Posterior cingulate gyrus (tissue), 11 donors: ENCODE measurements around the gene ADGRL2.

Experiments used
- DNase-seq, 10 donors: peaks; one replicate each; pipeline versions ENCODE4 v3.0.0 to v3.0.0-alpha.2; 2020 to 2021; ENCODE audit warnings: mixed read lengths in 3 of 10
- intact Hi-C: fragments of 100-400 bp; cut with DNase I; formaldehyde crosslinking; loops from one replicate; pipeline ENCODE4 v1.15.1; 2023

ADGRL2 gene

DNA sequence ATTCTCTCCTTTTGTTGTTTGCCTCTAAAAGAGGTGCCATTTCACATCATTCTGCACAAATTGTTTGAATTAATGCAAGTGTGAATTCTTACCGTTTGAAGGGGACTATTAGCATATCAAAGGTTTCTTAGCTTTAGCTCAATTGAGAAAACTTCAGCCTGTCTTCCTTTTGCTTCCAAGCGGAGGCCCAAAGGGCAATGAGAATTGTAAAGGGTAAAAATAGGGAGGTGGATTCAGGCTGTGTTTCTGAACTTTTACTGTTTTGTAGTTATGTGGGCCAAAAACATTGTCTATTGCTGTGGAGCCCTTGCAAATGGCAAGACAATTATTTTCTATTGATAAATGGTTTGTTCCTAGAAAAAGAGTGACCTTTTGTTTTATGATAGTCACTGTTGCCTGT, 3.6 kb downstream of the ADGRL2 start:
- no peak for DNase-seq
- intact Hi-C loops = loop anchor here (5.0 kb wide), 1 partner anchor 497 kb away; no protein-coding TSS in a partner anchor

DNA sequence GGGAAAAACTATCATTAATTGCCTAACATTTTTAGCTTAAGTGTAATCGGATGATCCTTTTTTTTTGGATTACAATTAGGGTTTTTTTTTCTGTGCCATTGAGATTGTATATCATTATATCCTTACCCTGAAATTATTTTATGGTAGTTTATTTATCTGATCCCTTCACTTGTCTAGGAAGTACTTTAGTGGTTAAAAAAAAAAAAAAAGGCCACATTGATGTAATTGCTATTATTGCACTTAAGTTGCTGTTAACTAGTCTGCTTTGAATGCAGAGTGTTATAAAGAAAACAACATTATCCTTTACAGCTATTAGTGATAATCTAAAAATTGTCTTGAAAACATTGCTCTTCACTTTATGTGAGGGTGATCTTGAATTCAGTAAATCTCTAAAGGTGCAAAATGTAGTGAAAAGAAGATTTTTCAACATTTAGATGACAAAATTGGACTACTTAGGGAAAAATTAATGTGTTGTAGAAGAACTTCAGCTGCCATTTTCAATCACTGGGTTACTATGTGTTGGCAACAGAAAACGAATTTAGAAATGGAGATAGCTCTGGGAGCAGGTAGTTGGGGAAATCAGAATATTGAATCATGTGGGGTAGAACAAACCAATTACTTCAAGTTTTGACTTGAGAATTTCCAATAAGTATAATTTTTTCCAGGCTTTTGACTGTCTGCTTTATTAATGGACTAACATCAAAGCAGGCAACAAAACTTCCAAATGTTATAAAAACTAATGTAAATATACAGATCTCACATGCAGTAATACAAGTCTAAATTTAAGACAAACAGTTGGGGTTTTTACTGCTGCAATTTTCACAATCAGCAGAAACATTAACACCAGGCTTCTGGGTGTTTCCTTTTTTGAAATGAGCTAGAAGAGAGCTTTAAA, 5.0 kb downstream of the ADGRL2 start:
- intact Hi-C loops = no loop called here
- no peak for DNase-seq

DNA sequence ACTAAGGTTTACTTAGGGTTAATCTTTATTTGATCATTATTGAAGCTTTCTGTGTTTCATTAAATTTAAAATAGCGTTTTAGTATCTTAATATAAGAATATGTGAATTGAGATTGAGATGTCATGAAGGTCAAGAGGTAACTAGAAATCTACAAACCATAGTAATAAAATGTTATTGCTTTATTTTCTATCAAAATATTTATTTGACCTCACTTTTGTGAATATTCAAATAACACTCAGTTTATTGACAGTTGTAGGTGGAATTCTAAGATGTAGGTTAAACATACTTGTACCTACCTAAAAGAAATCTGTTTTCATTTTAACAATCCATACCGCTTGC, 5.7 kb downstream of the ADGRL2 start:
- no peak for DNase-seq
- intact Hi-C loops = no loop called here

DNA sequence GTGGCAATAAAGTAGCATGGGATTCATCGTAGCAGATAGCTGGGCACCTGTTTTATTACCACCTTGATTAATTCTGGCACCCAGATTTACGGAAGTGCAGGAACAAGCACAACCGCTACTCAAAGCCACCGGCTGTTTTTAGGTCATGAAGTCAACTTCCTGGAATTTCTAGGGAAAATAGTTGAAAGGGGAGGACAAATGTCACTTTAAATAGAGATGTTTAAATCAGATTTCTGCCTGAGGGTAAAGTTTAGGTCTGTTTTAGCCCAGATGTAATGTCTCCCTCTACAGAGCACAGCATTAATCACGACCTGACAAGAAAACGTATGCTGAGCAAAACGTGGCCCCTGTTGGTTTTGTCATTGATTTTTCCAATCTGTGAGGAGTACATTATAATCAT, 8.0 kb downstream of the ADGRL2 start:
- intact Hi-C loops = no loop called here

DNA sequence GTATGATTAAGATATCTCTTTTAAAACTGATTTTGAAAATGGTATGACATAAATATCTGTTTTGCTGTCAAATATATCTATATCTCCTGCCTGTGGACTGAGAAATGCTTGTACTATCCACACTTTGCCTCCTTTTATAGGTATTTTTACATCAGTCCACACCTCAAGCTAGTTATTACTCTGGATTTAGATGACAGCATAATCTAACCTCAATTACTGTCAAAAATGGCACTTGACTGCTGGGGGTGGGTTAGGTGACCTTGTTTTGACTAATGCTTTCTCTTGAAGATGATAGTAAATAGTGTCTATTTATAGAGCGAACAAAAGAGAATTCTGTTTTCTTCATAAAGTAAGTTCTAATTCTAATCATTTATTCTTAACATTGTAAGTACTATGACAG, 9.1 kb downstream of the ADGRL2 start:
- no peak for DNase-seq
- intact Hi-C loops = no loop called here

More for the DNA sequence above, 8.0 kb downstream of the ADGRL2 start:
- no peak for DNase-seq

DNA sequence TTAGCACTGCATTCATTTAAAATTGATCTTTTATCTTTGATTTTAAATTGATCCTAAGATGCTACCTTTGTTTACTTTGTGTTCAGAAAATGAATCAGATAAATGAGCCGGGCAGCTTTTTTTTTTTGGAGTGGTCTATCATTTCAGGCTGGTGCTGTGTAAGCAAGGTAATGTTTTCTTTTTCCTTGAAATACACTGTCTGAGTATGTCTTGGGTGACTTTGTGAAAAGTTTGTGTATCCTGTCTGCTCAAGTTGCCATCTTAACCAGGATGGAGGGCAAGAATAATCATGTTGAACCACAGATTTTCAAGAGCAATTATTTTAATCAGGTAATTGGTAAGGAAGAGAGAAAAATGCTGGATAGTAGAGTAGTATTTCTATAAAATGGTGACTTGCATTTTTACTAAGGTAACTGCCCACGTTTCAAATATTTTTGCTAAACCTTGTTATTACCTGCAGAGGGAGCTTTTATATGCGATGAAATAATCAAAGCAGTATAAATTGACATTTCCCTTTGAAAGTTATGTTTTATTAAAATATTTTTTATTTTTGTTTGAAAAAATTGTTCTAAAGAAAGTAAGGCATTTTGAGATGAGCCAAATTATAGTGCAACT, 11.1 kb downstream of the ADGRL2 start:
- no peak for DNase-seq
- intact Hi-C loops = no loop called here

DNA sequence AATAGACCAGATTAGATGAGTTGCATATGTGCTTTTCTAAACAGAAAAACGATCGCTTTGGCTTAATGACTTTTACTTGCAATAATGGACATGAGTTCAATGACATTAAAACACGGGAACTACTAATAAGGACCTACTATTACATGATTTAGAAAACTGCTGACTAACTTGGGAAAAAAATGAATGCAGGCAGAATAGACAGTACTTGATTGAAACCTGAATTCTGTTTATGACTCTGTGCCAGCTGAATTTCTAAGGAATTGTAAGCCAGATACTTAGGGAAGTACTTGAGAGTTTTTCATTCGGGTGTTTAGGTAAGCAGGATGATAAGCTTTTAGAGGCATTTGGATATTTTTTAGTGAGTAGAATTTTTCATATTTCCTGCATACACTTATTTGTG, 12.0 kb downstream of the ADGRL2 start:
- no peak for DNase-seq
- intact Hi-C loops = no loop called here

DNA sequence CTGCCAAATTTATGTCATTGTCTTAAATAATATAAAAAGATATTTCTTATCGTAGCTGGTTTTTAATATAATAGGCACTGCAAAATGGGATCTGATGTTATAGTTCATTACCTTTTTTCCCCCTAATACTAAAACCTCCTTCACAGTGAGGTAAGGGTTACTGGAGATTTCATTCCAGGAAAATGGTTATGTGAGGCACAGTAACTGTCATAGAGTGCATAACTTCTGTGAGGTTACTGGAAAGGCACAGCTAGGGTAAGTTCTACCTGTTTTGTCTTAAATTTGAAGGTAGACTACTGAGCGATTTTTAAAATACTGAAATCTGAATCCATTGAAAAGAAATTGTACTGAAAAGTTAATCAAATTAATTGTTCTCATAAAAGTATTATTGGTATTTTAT, 13.0 kb downstream of the ADGRL2 start:
- intact Hi-C loops = no loop called here
- no peak for DNase-seq

DNA sequence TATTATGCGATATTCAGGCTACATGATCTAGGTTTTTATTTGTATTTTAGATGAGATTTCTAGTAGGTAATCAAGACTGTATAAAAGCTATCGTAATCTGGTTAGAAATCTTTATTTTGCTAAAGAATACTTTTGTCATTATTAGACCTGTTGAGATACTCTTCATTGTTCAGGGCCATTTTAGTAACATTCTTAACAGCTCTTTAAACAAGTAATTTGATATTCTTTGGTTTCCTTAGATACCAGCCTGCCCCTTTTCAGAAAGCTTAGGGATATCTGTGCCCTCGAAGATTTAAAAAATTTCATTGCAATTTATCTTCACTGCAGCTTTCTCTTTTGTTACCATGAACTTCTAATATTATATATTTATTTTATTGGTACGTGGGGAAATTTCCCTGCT, 18.9 kb downstream of the ADGRL2 start:
- no peak for DNase-seq
- intact Hi-C loops = no loop called here

DNA sequence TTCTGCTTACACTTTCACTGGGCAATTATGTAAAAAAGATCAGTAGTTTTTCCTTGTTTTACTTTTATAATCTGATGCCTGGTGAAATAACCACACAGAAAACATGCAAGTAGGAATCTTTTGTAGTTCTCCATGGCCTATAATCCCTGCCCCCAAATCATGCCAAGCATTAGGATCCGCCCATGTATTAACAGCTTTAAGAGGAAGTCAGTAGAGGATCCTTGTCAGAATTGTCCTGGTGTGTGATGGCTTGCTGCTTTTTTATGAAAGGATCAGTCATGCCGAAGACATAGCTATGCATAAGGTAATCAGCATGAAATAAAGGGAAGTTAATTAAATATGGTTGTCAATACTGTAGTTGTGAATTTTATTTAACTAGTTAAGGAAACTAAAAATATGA, 20.0 kb downstream of the ADGRL2 start:
- intact Hi-C loops = no loop called here
- DNase-seq = no peak

DNA sequence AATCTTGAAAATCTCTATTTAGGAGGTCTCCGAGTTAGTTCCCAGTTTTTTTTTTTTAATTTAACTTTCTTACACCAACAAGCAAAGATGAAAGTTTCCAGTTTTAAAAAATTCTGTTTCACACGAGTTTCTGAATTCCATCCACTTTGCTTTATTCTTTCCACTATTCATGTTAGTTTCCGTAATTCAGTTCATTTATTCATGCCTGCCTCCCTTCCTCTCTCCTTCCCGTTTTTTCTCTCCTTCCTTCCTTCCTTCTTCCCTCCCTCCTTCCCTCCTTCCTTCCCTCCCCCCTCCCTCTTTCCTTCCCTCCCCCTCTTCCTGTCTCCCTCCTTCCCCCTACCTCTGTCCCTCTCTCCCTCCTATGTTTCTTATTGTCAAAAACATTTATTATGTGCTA, 22.3 kb downstream of the ADGRL2 start:
- no peak for DNase-seq
- intact Hi-C loops = no loop called here

DNA sequence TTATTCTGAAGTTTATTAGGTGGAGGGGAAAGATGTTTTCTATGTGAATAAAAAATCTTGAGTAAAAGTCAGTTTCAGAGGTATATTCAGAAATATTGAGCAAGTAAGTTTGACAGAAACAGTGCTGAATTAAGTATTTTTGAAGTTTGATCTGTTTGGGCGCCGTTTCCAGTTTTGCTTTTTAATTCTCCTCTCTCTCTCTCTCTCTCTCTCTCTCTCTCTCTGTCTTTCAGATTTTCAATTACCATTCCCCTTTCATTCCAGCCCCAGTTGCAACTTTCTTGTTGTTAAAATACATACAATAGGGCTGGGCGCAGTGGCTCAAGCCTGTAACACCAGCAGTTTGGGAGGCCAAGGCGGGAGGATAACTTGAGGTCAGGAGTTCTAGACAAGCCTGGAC, 24.0 kb downstream of the ADGRL2 start:
- intact Hi-C loops = no loop called here
- DNase-seq = peak in 1 of 10 donors; percentile 33

DNA sequence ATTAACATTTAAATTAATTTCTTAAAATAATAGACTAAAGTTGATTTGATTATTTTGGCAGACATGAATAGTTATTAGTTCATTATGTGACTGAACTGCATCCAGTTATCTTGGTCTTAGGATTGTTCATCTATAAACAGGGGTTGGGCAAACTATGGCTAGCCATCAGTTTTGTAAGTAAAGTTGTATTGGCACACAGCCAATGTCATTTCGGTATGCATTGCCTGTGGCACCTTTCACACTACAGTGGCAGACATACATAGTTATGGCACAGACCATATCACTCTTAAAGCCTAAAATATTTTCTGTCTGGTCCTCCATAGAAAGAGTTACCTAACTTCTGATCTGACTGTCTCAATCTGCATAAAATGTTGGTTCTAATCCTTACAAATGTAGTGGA, 27.2 kb downstream of the ADGRL2 start:
- intact Hi-C loops = no loop called here

DNA sequence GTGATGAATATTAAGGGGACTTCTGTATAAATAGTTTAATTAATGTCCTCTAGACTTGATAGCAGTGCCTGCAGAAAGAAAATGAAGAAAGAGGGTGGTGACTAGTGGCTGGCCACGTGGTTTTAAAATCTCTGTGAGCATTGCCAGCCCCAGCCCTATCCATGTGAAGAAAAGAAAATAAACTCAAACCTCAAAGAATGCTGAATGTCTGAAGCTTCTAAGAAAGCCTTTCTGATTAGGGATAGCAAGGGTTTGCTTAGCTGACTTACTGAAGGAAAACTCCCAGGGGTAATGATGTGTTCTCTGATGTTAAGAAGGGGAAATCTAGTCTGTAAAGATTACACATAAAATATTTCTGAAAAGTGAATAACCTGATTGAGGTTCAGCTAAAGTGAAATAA, 31.8 kb downstream of the ADGRL2 start:
- DNase-seq = no peak
- intact Hi-C loops = no loop called here

More for the DNA sequence above, 27.2 kb downstream of the ADGRL2 start:
- DNase-seq = no peak

DNA sequence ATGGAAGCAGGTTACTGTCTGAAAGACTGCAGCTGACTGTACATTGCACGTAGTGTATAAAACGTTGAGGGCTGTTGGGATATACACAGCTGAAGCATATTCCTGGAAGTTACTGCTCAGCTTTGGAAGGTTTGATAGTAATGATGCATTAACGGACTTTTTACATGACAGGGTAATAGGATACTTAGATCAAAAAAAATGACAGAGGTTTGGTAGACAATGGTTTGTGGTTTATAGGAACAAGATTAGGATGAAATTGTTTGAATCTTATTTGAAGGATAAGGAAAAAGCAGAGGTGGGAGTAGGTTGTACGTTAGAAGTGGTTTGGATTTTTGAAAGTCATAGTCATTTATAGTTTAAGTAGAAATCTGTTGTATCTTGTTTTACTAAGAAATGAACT, 33.0 kb downstream of the ADGRL2 start:
- no peak for DNase-seq
- intact Hi-C loops = no loop called here

DNA sequence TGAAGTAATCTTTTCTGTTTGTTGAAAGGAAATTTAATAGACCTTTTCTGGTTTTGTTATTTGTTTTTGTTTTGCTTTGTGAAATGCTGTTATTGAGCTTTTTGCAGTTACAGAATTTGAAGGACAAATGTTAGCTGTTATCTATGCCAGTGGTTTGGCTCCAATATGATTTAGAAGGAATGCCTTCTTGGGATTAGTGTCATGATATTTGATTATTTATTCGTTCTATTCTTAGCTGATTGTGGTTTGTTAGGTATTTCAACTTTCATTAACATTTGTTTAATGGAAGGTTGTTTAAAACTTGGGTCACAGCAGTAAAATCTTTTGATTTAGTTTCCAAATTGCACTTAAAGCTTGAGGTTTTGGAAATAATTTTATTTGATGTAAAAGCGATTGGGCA, 33.5 kb downstream of the ADGRL2 start:
- intact Hi-C loops = no loop called here

DNA sequence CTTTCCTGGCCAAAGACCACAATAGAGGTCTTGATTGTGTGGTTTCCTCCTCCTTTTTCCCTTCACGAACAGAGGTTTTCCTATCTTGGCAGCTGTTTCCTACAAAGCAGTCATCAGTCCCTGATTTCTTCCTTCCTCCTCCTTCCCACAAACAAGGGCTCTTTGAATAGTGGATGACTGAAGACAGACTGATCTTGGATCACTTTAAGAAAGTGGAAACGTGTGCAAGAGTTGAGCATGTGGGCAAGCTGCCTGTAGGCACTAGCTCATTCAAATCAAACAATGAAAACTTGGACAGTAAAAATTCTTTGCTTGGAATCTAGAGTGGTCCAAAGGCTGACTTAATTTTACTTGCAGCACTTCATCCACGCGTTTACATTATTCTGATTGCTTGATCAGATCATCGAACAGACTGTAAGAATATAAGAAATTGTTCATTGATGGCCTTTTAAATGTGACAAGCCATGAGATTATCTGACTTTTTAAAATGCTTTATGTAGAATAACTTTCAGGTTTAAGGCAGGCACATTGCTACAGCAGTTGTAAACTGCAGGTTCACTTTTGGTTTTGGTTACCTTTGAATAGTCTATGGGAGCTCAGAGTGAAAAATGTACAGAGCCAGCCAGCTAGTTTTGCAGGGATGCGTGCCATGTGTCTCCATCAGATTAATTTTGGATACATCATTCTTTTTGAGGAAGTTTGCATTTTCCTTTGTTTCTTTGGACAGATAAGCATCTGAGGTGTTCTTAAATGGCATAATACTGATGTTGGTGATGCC, 34.4 kb downstream of the ADGRL2 start:
- intact Hi-C loops = no loop called here

More for the DNA sequence above, 33.5 kb downstream of the ADGRL2 start:
- no peak for DNase-seq

DNA sequence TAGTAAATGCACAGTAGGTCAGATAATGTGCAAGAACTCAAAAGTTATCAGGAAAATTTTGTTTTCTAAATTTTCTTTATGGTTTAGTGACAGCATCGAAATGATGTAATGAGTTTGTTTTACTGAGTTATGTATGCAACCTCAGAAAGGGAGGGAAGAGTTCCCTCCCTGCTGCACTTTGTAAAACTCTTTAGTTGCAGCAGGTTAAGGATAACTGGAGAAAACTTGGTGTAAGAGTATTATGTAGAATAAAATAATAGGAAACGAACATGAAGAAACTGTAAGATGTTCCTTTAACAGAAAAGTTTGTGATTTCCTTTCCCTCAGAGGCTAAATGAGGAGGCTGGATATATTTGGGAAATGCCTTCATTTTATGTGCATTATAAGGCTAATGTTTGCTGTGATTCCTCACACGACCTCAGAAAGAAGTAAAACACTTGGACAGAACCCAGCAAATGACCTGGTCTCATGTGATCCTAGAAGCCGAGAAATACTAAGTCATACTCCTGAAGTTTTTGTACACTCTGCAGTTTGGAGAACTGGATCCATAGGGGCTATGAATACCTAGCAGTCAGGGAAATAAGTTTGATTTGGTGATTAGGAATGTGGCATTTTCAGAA, 35.4 kb downstream of the ADGRL2 start:
- no peak for DNase-seq
- intact Hi-C loops = no loop called here

More for the DNA sequence above, 34.4 kb downstream of the ADGRL2 start:
- DNase-seq = no peak

DNA sequence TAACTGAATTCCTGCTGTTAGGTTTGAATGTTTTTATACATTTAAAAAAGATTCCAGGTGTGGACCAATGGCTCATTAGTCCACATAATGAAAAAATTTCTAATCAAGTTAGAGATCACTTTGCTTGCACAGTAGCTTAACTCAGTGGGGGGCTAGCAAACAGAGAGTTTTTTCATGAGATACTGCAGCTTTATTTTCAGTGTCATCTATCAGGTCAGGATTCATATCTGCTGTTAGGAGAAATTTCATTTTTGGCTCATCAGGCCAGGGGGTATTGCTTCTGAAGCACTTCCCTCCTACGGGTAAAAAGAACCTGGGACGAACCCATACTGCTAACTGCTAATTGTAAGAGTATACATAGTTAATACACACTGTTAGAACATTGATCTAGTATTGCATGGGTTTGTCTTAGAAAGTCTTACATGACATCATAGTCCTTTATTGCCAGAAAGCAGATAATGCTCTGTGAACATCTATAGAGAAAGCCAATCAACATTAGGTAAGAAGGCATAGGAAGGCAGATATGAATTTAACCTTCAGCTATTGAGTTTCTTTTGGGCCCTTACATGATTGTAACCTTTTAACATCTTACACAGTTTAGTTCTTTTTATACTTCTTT, 38.0 kb downstream of the ADGRL2 start:
- intact Hi-C loops = no loop called here
- DNase-seq = no peak

DNA sequence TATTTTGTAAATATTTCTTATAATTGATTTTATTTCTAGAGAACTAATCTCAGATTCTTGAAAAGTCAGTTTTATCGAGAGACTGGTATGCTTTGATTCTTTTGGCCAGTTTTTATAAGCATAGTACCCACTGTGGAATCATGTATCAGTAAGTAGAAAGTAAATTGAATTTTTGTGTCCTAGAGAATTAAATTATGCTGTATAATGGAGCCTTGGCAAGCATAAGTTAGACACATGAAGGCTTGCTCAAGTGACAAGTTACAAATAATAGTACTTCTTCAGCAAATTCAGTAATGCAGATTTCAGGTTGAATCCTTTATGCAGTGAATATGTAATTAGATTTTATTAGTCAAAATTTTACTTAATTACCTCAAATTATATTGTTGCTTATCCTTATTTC, 40.1 kb downstream of the ADGRL2 start:
- intact Hi-C loops = no loop called here
- no peak for DNase-seq

DNA sequence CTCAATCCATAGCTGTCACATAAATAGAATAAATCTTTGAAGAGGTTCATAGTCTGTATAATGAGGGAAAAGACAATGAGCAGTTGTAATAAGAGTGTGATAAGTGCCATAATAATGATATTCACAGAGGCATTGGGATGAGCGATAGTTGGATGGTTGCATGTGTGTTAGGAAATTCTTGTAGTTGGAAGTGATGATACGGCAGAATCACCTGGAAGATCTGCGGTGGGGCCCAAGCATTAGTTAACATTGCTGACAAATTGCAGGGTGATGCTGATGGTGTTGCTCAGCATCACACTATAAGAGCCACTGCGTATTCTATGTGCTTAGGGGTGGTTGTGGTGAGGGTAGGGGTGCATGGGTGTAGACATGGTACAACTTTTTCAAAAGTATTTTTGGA, 41.1 kb downstream of the ADGRL2 start:
- intact Hi-C loops = no loop called here
- DNase-seq = no peak
